Endothelial cell of umbilical vein (primary cell): ENCODE measurements around the gene ZDHHC24. TPM values are rescaled to one million over a fixed set of nuclear protein-coding genes. Genes with fewer than 3 reads are reported as not detected.

Experiments used
- BruUV-seq: library from RNA; stranded (reverse); fragments of 400-500 nt; replicated peaks from 2 replicates; lab custom pipeline; 2021; lab: Mats Ljungman, UMichigan
- CTCF ChIA-PET: fragments of 300-600, 350-600 bp; sonication (Branson Sonifier 250); formaldehyde crosslinking; loops from one replicate; lab custom pipeline; 2021; ENCODE audit warnings: antibody characterized with exemption, inconsistent platforms; lab: Charles Lee
- POLR2A ChIA-PET: fragments of 300-600, 350-600 bp; sonication (Branson Sonifier 250); formaldehyde crosslinking; loops from one replicate; lab custom pipeline; 2021; ENCODE audit warnings: antibody characterized with exemption, inconsistent platforms; lab: Charles Lee
- DNase-seq: peaks from one replicate; pipeline ENCODE4 v3.0.0-alpha.2; 2011; ENCODE audit warnings: low read depth, low spot score
- FAIRE-seq: peaks from 2 replicates; lab custom pipeline; 2011; peaks lifted over from hg19 to GRCh38; lab: Jason Lieb, UNC
- H2AFZ ChIP-seq: 2 replicates; pipeline ENCODE4 v1.6.0; 2012; ENCODE audit warnings: low read depth, low read length, control low read depth, inconsistent platforms
- H3K27ac ChIP-seq: 2 replicates; pipeline ENCODE4 v1.5.1; 2011; ENCODE audit warnings: low read depth, mild to moderate bottlenecking, control low read depth, low read length, moderate library complexity; ENCODE audit not compliant: insufficient read depth
- H3K27me3 ChIP-seq, 2 experiments: 2 replicates each; pipeline versions ENCODE4 v1.6.0 to v1.6.1; 2011; ENCODE audit warnings: low read length in 2 of 2, mixed read lengths in 1 of 2; ENCODE audit not compliant: control insufficient read depth in 2 of 2, insufficient read depth in 2 of 2
- H3K36me3 ChIP-seq, 2 experiments: 2 replicates in 1 of 2; 3 replicates in 1 of 2; pipeline ENCODE4 v1.5.1; 2011; ENCODE audit warnings: low read length in 2 of 2, mild to moderate bottlenecking in 1 of 2, moderate library complexity in 1 of 2; ENCODE audit not compliant: control insufficient read depth in 2 of 2, insufficient read depth in 2 of 2; ENCODE audit errors: extremely low read depth in 1 of 2
- H3K4me1 ChIP-seq: 3 replicates; pipeline ENCODE4 v1.5.1; 2011; ENCODE audit warnings: mild to moderate bottlenecking, low read length; ENCODE audit not compliant: control insufficient read depth, insufficient read depth; ENCODE audit errors: extremely low read depth
- H3K4me2 ChIP-seq: 2 replicates; pipeline ENCODE4 v1.6.1; 2011; ENCODE audit warnings: low read length, control low read depth, mixed read lengths; ENCODE audit not compliant: insufficient read depth
- H3K4me3 ChIP-seq, 3 experiments: fragments of 200-600 bp in 1 of 3; sonication (generic), shearing (Covaris generic) in 1 of 3; replicated peaks in 1 of 3; 2 replicates each; pipeline ENCODE4 v1.5.1; 2011 to 2016; ENCODE audit warnings: control low read depth in 3 of 3, low read length in 3 of 3, mild to moderate bottlenecking in 2 of 3, inconsistent platforms in 1 of 3, low read depth in 1 of 3, moderate library complexity in 1 of 3; ENCODE audit not compliant: insufficient read depth in 1 of 3
- H3K79me2 ChIP-seq: 2 replicates; pipeline ENCODE4 v1.6.0; 2012; ENCODE audit warnings: low read length, inconsistent platforms; ENCODE audit not compliant: control insufficient read depth, insufficient read depth
- H3K9ac ChIP-seq: replicated peaks from 2 replicates; pipeline ENCODE3; 2011; ENCODE audit warnings: low read length, control low read depth; ENCODE audit not compliant: insufficient read depth; ENCODE audit errors: extremely low read depth
- H3K9me1 ChIP-seq: replicated peaks from 3 replicates; pipeline ENCODE4 v1.6.0; 2011; ENCODE audit warnings: mild to moderate bottlenecking, low read length; ENCODE audit not compliant: control insufficient read depth, insufficient read depth; ENCODE audit errors: extremely low read depth
- H3K9me3 ChIP-seq: replicated peaks from 2 replicates; pipeline ENCODE4 v1.5.1; 2012; ENCODE audit warnings: low read length, inconsistent platforms; ENCODE audit not compliant: control insufficient read depth, insufficient read depth
- H4K20me1 ChIP-seq: replicated peaks from 2 replicates; pipeline ENCODE3; 2011; ENCODE audit warnings: mild to moderate bottlenecking, low read length; ENCODE audit not compliant: control insufficient read depth, insufficient read depth; ENCODE audit errors: extremely low read depth
- EZH2 ChIP-seq: IDR thresholded peaks from 2 replicates; pipeline ENCODE4 v1.6.1; 2012; ENCODE audit warnings: borderline replicate concordance, low read depth, mild to moderate bottlenecking, moderate library complexity, low read length, inconsistent platforms; ENCODE audit not compliant: severe bottlenecking
- FOS ChIP-seq: IDR thresholded peaks from 2 replicates; pipeline ENCODE4 v1.6.1; 2011; ENCODE audit warnings: mild to moderate bottlenecking, low read length, moderate library complexity, borderline replicate concordance; ENCODE audit not compliant: insufficient read depth
- GATA2 ChIP-seq: IDR thresholded peaks from 2 replicates; pipeline ENCODE4 v1.7.0; 2011; ENCODE audit warnings: low read depth, mild to moderate bottlenecking, moderate library complexity, mixed read lengths, low read length; ENCODE audit not compliant: insufficient read length, insufficient read depth
- JUN ChIP-seq: IDR thresholded peaks from 2 replicates; pipeline ENCODE4 v1.6.1; 2011; ENCODE audit warnings: borderline replicate concordance, low read depth; ENCODE audit not compliant: insufficient read length, insufficient read depth
- MYC ChIP-seq: IDR thresholded peaks from one replicate; pipeline ENCODE4 v1.6.1; 2011; ENCODE audit warnings: mild to moderate bottlenecking, low read depth, low read length
- POLR2A ChIP-seq: IDR thresholded peaks from 2 replicates; pipeline ENCODE4 v1.6.1; 2012; ENCODE audit warnings: low read depth, mild to moderate bottlenecking, control low read depth, low read length
- POLR2AphosphoS5 ChIP-seq: IDR thresholded peaks from 2 replicates; pipeline ENCODE4 v1.6.1; 2012; ENCODE audit warnings: low read depth, mild to moderate bottlenecking, control low read depth, low read length, moderate library complexity; ENCODE audit not compliant: insufficient read depth
- dilution Hi-C: fragments of 300-500 bp; cut with MboI; formaldehyde crosslinking; loops from one replicate; pipeline ENCODE4 v1.15.0; 2019; ENCODE audit warnings: low sequenced_read_pairs; ENCODE audit not compliant: extremely low pct_ligation_motif_present
- intact Hi-C: fragments of 100-400 bp; cut with micrococcal nuclease; formaldehyde crosslinking; loops from one replicate; pipeline ENCODE4 v1.10.0; 2022
- polyA plus RNA-seq, 4 experiments: library from polyadenylated mRNA; depleted of rRNA in 3 of 4; stranded (reverse) in 3 of 4; unstranded in 1 of 4; fragments of >200 nt; gene quantifications; 2 replicates each; pipeline versions ENCODE4 v1.2.1 to v1.2.3, GENCODE V29; 2011 to 2012; ENCODE audit warnings: missing spikeins in 1 of 4
- total RNA-seq: library from RNA; stranded (reverse); gene quantifications from 2 replicates; pipeline ENCODE4 v1.2.3, GENCODE V29; 2021
- TF ChIP-seq, protein P1 (sequence below), 2 donors: IDR thresholded peaks; 1 replicate in 1 of 2; 2 replicates in 1 of 2; pipeline ENCODE4 v1.5.1; 2011; ENCODE audit warnings: low read length in 2 of 2, mild to moderate bottlenecking in 2 of 2, moderate library complexity in 2 of 2, control low read depth in 1 of 2, inconsistent platforms in 1 of 2, low read depth in 1 of 2; ENCODE audit not compliant: insufficient read depth in 1 of 2; ENCODE audit errors: extremely low read depth in 1 of 2
- TF ChIP-seq, protein P2 (sequence below): IDR thresholded peaks from 2 replicates; pipeline ENCODE4 v1.6.1; 2011; ENCODE audit not compliant: insufficient read depth, insufficient read length

Gene ZDHHC24
- total and polyA plus RNA-seq, 2 donors (not counting 3 experiments of a cell fraction or from before 2014, with no cell fraction given) = 20.1 to 21.1 TPM

GRCh38 chr11:66547662-66548009, 1.8 kb upstream of the ZDHHC24 start:
- no TSS peak for BruUV-seq
- Histone ChIP-seq H3K4me1 (peaks cover 31% of the 10 kb centered on the region), H3K9me1 (no peaks in the 10 kb centered on the region), H2AFZ (no peak overlapping the region), H3K36me3 (no peaks in the 10 kb centered on the region), H3K27ac (no peak overlapping the region), H3K79me2 (peaks cover 5% of the 10 kb centered on the region), H3K9ac (no peak overlapping the region), H3K27me3 (no peaks in the 10 kb centered on the region), H3K9me3 (no peaks in the 10 kb centered on the region), H4K20me1 (no peaks in the 10 kb centered on the region), H3K4me3 (no peak overlapping the region), H3K4me2 (no peak overlapping the region)
- no peak for DNase-seq
- ChIA-PET POLR2A (no interaction called here), CTCF (no interaction called here)
- dilution Hi-C loops (no loop called here), intact Hi-C loops (loop anchor here (2.0 kb wide), 1 partner anchor 67 kb away; the partner anchor contains the start of gene DPP3)
- no peak for FAIRE-seq
- TF ChIP-seq EZH2 (no peak), FOS (no peak), POLR2AphosphoS5 (no peak), GATA2 (no peak), POLR2A (no peak), JUN (no peak), MYC (no peak)
- TF ChIP-seq, protein P1, sequence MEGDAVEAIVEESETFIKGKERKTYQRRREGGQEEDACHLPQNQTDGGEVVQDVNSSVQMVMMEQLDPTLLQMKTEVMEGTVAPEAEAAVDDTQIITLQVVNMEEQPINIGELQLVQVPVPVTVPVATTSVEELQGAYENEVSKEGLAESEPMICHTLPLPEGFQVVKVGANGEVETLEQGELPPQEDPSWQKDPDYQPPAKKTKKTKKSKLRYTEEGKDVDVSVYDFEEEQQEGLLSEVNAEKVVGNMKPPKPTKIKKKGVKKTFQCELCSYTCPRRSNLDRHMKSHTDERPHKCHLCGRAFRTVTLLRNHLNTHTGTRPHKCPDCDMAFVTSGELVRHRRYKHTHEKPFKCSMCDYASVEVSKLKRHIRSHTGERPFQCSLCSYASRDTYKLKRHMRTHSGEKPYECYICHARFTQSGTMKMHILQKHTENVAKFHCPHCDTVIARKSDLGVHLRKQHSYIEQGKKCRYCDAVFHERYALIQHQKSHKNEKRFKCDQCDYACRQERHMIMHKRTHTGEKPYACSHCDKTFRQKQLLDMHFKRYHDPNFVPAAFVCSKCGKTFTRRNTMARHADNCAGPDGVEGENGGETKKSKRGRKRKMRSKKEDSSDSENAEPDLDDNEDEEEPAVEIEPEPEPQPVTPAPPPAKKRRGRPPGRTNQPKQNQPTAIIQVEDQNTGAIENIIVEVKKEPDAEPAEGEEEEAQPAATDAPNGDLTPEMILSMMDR (IDR thresholded peaks at IDR 0.05; ENCODE audit: extremely low read depth in 1 of 2, insufficient read depth in 1 of 2, low read depth in 1 of 2, low read length in 2 of 2) = no peak
- TF ChIP-seq, protein P2, sequence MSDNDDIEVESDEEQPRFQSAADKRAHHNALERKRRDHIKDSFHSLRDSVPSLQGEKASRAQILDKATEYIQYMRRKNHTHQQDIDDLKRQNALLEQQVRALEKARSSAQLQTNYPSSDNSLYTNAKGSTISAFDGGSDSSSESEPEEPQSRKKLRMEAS = no peak
